Measurements from ENCODE around the gene LRP6. TPM values are rescaled to one million over a fixed set of nuclear protein-coding genes. Genes with fewer than 3 reads are reported as not detected.

Gene LRP6
- total and polyA plus RNA-seq, 2 of the 8 experiments (the other 6 are each of a cell fraction or from before 2014, with no cell fraction given) = 53.6 to 73.2 TPM

GRCh38 chr12:12247584-12247983 lies 19.3 kb downstream of the LRP6 start (continued):
- no peak for TF ChIP-seq CTCF (IDR thresholded peaks at IDR 0.05; ENCODE audit: control extremely low read depth in 1 of 3, insufficient read depth in 1 of 3, low read depth in 1 of 3, low read length in 3 of 3)
- TF ChIP-seq KDM5A (IDR thresholded peaks at IDR 0.05; ENCODE audit: low read length) = no peak

Data from H1 (cell line).